Activated T-cell treated with anti-CD3 and anti-CD28 coated beads, Interleukin-2, amount 50 U/mL, for 1 hour (primary cell): ENCODE results near the gene MED25.
A peak's percentile ranks its signal among the peaks of the same experiment; 100 is the strongest.

ENCODE experiments used
- DNase-seq: peaks from one replicate; pipeline ENCODE4 v3.0.0-alpha.2; 2020

Gene MED25

GRCh38 chr19:49799271-49799797 lies 18.8 kb upstream of the MED25 start:
- no peak for DNase-seq

- peak; percentile 31 for DNase-seq
These were observed 18.2 kb upstream of the MED25 start for GRCh38 chr19:49799798-49800376.

- no peak for DNase-seq
These were observed 17.3 kb upstream of the MED25 start for GRCh38 chr19:49800771-49801170.

- no peak for DNase-seq
These were observed 16.6 kb upstream of the MED25 start for GRCh38 chr19:49801401-49801888.

GRCh38 chr19:49801966-49802661 lies 16.0 kb upstream of the MED25 start:
- no peak for DNase-seq

- no peak for DNase-seq
These were observed 15.1 kb upstream of the MED25 start for GRCh38 chr19:49802836-49803528.

- no peak for DNase-seq
These were observed 14.6 kb upstream of the MED25 start for GRCh38 chr19:49803529-49803856.

GRCh38 chr19:49805822-49806619 lies 12.1 kb upstream of the MED25 start:
- DNase-seq = no peak

- no peak for DNase-seq
These were observed 11.5 kb upstream of the MED25 start for GRCh38 chr19:49806620-49806959.

- DNase-seq = no peak
These were observed 10.8 kb upstream of the MED25 start for GRCh38 chr19:49807058-49807903.

GRCh38 chr19:49807904-49808675 lies 10.0 kb upstream of the MED25 start:
- DNase-seq = no peak

- peak; percentile 85 for DNase-seq
These were observed 9.4 kb upstream of the MED25 start for GRCh38 chr19:49808711-49809159.

- no peak for DNase-seq
These were observed 8.7 kb upstream of the MED25 start for GRCh38 chr19:49809160-49809940.

GRCh38 chr19:49809941-49810389 lies 8.1 kb upstream of the MED25 start:
- no peak for DNase-seq

GRCh38 chr19:49811328-49811727 lies 6.8 kb upstream of the MED25 start:
- DNase-seq = no peak

GRCh38 chr19:49812452-49812996 lies 5.6 kb upstream of the MED25 start:
- peak; percentile 21 for DNase-seq

- DNase-seq = peak; percentile 88
These were observed 4.9 kb upstream of the MED25 start, which contains the start of gene FUZ for GRCh38 chr19:49812997-49813861. Gene FUZ (minus strand): TSS chr19:49813292. CDS start chr19:49813106, 186 bp downstream.

- DNase-seq = no peak
These were observed 4.1 kb upstream of the MED25 start for GRCh38 chr19:49814010-49814409.

GRCh38 chr19:49816590-49816989 lies 1.5 kb upstream of the MED25 start:
- DNase-seq = no peak
